Natural killer cell treated with Interleukin-12 subunit alpha and Interleukin-12 subunit beta and Interleukin-15 and Interleukin-18, amount 100 ng/mL, for 72 hours (primary cell): ENCODE measurements around the gene BRD3OS. TPM values are rescaled to one million over a fixed set of nuclear protein-coding genes. Genes with fewer than 3 reads are reported as not detected.

Source experiments
- ATAC-seq, 2 donors: fragments of 150-1000 bp; cut with Tn5 transposase in 1 of 2; sonication (Bioruptor Pico), chemical (Tn5 transposase) in 1 of 2; 2 replicates each; pipeline ENCODE4 v1.10.0; 2021
- DNase-seq: peaks from one replicate; pipeline ENCODE4 v3.0.0; 2022; ENCODE audit warnings: low spot score
- H3K27ac Mint-ChIP-seq, 2 donors: 1 replicate in 1 of 2; 2 replicates in 1 of 2; pipeline ENCODE4 v1.8.0; 2022; ENCODE audit warnings: mixed read lengths in 2 of 2, mild to moderate bottlenecking in 1 of 2, moderate library complexity in 1 of 2
- H3K27me3 Mint-ChIP-seq, 2 donors: 1 replicate in 1 of 2; 2 replicates in 1 of 2; pipeline ENCODE4 v1.8.0; 2022; ENCODE audit warnings: mixed read lengths in 2 of 2
- H3K36me3 Mint-ChIP-seq: one replicate; pipeline ENCODE4 v1.8.0; 2022; ENCODE audit warnings: mixed read lengths
- H3K4me1 Mint-ChIP-seq, 2 donors: 1 replicate in 1 of 2; 2 replicates in 1 of 2; pipeline ENCODE4 v1.8.0; 2022; ENCODE audit warnings: low read depth in 2 of 2, mixed read lengths in 2 of 2, mild to moderate bottlenecking in 1 of 2
- H3K4me3 Mint-ChIP-seq: one replicate; pipeline ENCODE4 v1.8.0; 2022; ENCODE audit warnings: mixed read lengths
- H3K9me3 Mint-ChIP-seq: 2 replicates; pipeline ENCODE4 v1.8.0; 2022; ENCODE audit warnings: mixed read lengths
- total RNA-seq, 2 donors: library from RNA; stranded (reverse); gene quantifications; one replicate each; pipeline ENCODE4 v1.2.3, GENCODE V29; 2022

The BRD3OS gene
- total RNA-seq, 2 donors from 2014 or later, result 9.6 to 10.7 TPM

DNA sequence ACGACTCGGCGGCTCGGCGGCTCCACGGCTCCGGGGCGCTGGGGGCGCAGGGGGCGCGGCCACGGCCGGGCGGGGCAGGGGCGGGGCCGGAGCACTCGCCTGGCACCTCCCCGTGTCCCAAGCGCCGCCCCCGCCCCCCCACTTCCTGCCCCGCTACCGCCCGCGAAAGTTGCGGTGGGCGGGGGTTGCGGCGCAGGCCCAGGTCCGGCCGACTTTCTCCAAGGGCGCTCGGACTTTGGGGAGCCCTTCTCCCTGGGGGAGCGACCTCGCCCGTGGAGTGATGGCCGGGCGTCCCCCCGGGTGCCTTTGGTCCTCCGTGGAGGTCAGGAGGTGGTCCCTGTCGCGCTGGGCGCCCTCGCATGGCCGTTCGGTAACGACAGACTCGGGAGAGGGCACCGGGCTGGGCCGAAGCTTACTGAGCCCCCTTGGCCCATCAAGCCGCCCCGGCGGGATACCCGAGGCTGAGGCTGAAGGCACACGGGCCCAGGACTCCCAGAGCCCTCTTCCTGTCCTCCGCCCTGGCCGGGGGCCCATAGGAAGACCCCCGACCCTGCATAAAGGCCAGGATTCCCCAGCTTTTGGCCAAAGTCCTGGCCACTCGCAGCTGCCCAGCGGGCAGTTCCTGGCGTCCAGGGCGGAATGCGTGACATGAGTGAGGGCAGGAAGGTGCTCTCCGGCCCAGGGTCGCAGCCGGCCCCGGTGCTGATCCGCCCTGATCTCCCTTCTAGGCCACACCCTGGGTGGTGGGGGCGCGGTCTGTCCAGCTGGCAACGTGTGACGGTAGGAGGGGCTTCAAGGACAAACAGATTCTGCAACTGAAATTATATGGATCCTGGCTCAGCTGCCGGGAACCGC, 32.3 kb upstream of the BRD3OS start:
- Mint-ChIP-seq H3K27ac (no peak overlapping the region), H3K4me3 (peak overlapping the region; percentile 54)

DNA sequence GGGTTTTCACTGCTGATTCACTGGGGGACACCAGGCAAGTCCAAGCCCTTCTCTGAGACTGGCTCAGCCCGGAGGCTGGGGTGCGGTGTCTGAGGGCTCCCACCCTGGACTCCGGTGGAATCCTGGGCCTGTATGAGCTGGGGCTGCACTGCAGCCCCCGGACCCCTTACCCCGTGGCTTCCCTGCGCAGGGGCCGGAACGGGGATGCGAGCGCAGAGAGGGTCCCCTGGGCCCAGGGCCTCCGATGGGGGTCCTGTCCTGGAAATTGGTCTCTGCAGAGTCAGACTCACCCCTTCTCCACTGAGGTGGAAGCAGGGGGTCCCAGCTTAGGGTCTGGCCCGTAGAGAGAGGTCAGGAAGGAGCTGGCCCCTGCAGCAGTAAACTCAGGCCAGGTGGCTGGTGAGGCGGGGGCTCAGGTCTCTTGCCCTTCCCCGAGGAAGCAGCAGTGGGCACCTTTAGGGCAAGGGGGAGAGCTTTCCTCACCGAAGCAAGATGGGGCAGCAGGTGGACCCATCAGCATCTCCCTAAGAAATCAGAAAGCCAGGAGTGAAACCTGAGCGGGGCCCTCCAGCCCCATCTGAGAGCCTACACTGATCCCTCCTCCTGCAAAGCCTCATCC, 31.5 kb upstream of the BRD3OS start:
- no peaks in the 10 kb centered on the region for H3K9me3 Mint-ChIP-seq
- no peak overlapping the region for H3K27ac Mint-ChIP-seq
- H3K27me3 Mint-ChIP-seq, result no peaks in the 10 kb centered on the region
- ATAC-seq, result no peak
- H3K4me3 Mint-ChIP-seq, result peak overlapping the region; percentile 17
- DNase-seq, result peak; percentile 50
- no peaks in the 10 kb centered on the region for H3K4me1 Mint-ChIP-seq
- H3K36me3 Mint-ChIP-seq, result no peaks in the 10 kb centered on the region

More for the DNA sequence above, 32.3 kb upstream of the BRD3OS start:
- H3K4me1 Mint-ChIP-seq, result no peaks in the 10 kb centered on the region
- no peaks in the 10 kb centered on the region for H3K27me3 Mint-ChIP-seq
- no peaks in the 10 kb centered on the region for H3K36me3 Mint-ChIP-seq
- DNase-seq, result peak; percentile 71
- H3K9me3 Mint-ChIP-seq, result no peaks in the 10 kb centered on the region
- peak; percentile 87 to 92 for ATAC-seq

DNA sequence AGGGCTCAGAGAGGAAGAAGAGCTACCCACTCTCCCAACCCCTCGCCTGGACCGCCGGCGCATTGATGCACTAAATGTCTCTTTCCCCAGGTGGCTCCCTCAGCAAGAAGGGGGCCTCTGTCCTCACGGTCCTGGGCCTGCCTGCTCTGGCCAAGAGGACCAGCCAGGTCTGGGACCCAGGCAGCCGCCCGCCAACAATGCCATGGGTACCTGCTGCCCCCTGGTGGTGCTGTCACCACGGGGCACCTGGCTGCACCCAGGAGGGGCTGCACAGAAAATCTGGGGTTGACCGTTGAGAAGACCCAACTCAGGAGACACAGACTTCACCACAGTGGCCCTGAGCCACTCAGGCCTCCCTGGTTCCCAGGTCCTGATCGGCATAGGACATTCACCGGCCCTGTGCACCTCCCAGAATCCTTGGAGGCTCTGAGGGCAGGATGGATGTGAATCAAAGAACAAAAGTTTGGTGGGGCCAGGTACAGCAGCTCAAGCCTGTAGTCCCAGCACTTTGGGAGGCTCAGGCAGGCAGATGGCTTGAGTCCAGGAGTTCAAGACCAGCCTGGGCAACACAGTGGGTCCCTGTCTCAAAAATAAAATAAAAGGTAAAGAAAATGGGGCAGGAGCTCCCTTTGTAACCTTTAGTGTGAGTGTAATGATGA, 30.8 kb upstream of the BRD3OS start:
- ATAC-seq (peak; percentile 56 to 67), DNase-seq (peak; percentile 80)
- Mint-ChIP-seq H3K36me3 (no peaks in the 10 kb centered on the region), H3K4me1 (no peaks in the 10 kb centered on the region), H3K27me3 (no peaks in the 10 kb centered on the region), H3K9me3 (no peaks in the 10 kb centered on the region), H3K27ac (no peak overlapping the region), H3K4me3 (peak overlapping the region; percentile 34)

DNA sequence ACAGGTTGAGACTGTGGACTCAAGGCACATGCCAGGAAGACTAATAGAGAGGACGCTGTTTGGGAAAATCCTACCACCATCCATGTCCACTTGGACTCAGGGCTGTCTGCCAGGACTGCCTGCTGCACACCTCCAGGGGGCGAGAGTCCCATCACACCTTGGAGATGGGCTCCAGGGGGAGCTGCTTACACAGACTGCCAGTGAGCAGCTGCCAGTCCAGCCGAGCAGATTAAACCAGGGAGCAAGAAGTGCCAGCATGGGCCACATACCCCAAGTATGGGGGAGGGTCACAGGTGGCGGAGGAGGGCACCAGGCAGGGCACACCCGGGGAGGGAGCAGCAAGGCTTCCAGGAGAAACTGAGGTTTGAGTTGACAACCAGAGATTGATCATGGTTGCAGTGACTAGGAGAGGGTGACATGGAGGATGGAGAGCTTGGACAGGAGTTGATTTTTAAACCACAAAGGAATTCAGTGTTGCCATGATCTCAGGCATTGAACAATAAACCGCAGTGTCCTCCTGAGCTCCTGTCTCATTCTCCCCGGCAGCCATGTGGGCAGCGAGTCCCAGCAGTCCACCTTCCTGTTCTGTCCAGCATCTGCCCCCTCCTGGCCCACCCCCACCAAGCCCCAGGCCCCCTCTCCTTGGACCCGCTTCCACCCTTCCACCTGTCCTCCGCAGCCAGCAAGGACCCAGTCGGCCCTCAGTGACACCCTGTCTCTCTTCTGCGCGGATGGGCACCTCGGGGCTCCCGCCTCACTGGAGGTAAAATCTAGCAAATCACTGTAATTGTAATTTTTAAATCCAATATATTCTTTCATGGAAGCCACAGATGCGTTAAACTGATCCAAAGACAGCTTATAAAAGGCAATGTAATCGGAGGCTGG, 30.0 kb upstream of the BRD3OS start:
- no peak overlapping the region for H3K27ac Mint-ChIP-seq

DNA sequence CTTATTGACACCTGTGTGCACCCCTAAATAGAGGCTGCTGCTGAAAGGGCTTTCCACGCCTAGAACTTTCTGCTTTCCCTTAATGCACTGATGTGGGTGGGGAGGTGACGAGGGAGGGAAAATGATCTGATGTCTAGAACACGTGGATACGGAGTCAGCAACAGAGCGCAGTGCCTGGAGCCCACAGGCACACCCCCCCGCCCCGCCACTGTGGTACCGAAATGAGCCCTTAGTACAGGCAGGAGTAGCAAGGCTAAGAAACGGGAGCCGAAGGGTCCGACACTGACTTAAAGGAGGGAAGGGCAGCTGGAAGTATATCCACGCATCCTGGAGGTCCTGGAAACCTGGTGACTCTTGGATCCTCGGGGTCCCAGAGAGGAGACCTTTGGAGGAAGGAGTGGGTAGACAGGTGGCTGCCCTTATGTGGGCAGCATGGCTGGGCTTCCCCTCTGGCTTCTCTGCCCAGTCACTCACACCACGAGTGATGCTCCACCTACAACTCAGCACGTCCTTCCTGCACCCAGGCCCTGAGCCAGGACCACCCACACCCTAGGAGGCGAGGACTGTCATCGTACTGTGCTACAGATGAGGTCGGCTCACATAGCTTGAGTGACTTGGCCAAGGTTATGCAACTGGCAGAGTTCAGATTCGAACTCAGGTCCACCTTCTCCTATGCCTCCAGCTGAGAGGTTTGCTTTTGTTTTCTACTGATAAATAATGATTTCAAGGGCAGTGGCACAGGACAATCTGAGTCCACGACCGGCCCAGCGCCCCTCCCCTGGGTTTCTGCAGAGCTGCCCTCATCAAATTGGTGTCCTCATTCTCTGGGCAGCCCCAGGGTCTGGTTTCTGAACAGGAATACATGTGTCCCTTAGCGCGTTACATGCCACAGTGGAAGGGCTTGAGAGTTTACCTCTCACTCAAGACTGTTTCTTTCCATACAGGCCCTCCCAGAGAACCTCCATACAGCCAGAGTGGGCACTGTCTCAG, 28.5 kb upstream of the BRD3OS start:
- H3K36me3 Mint-ChIP-seq, result no peaks in the 10 kb centered on the region
- no peak overlapping the region for H3K4me3 Mint-ChIP-seq
- DNase-seq (peak; percentile 58), ATAC-seq (no peak)
- H3K4me1 Mint-ChIP-seq, result no peaks in the 10 kb centered on the region
- H3K9me3 Mint-ChIP-seq, result no peaks in the 10 kb centered on the region
- no peak overlapping the region for H3K27ac Mint-ChIP-seq
- H3K27me3 Mint-ChIP-seq, result no peaks in the 10 kb centered on the region

More for the DNA sequence above, 30.0 kb upstream of the BRD3OS start:
- Mint-ChIP-seq H3K36me3 (no peaks in the 10 kb centered on the region), H3K4me1 (no peaks in the 10 kb centered on the region), H3K27me3 (no peaks in the 10 kb centered on the region), H3K4me3 (no peak overlapping the region), H3K9me3 (no peaks in the 10 kb centered on the region)
- DNase-seq (peak; percentile 50), ATAC-seq (no peak)

DNA sequence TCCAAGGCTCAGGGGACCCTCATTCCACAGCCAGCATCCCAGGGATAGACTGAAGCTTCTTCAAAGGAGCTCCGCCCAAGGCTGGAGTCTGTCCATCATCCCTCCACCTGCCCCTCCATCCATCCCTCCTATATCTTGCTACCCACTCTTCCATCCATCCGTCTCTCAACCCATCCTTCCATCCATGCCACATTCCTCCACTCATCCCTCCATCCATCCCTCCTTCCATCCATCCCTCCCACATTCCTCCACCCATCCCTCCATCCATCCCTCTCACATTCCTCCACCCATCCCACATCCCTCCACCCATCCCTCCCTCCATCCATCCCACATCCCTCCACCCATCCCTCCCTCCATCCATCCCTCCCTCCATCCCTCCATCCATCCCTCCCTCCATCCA, 27.7 kb upstream of the BRD3OS start:
- no peaks in the 10 kb centered on the region for H3K36me3 Mint-ChIP-seq
- no peak overlapping the region for H3K27ac Mint-ChIP-seq
- H3K27me3 Mint-ChIP-seq, result peaks cover 0 to 4% of the 10 kb centered on the region in 2 donors
- H3K4me3 Mint-ChIP-seq, result no peak overlapping the region
- H3K4me1 Mint-ChIP-seq, result no peaks in the 10 kb centered on the region
- ATAC-seq, result no peak
- H3K9me3 Mint-ChIP-seq, result no peaks in the 10 kb centered on the region
- DNase-seq, result peak; percentile 1

DNA sequence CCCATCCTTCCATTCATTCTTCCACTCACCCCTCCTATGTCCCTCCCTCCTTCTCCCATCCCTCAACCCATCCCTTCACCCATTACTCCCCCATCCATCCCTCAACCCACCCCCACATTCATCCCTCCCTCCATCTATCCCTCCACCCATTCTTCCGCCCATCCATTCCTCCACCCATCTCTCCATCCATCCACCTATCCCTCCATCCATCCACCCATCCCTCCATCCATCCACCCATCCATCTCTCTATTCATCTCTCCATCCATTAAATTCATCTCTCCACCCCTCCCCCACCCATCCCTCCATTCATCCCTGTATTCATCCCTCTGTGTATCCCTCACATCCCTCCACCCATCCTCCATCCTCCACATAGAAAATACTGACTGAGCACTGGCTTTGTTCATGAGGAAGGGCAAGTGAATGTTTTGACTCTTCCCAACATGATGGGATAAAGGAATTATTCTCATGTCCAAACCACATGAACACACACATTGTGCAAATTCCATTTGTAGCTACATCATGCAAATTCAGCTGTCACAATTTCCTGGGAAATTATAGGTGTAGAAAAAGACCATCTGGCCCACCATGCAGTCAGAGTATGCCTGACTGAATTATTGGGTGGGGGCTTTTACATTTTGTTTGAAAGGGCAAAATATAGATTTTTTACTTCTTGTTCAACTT, 26.2 kb upstream of the BRD3OS start:
- H3K4me3 Mint-ChIP-seq, result no peak overlapping the region
- no peak overlapping the region for H3K27ac Mint-ChIP-seq
- ATAC-seq, result no peak
- no peaks in the 10 kb centered on the region for H3K9me3 Mint-ChIP-seq
- no peaks in the 10 kb centered on the region for H3K36me3 Mint-ChIP-seq
- H3K4me1 Mint-ChIP-seq, result no peaks in the 10 kb centered on the region
- no peak for DNase-seq
- H3K27me3 Mint-ChIP-seq, result peaks cover 0 to 8% of the 10 kb centered on the region in 2 donors

DNA sequence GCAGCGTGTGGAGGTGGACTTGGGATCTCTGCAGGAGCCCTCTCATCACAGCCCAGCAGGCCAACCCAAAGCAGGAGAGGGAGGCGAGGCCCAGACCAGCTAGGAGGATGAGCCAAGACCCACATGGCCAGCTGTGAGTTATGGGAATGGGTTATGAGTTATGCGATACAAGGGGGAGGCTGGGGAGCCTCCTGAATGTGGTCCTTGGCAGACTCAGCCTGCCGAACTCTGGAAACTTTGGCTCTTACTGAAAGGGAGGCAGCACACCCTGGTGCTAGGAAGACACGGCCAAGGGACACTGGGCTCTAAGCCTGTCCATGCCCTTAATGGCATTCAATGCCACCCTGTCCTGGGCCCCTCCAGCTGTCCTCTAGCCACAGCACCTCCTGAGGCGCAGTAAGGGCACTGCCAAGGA, 25.4 kb upstream of the BRD3OS start:
- H3K4me1 Mint-ChIP-seq, result no peaks in the 10 kb centered on the region
- no peak overlapping the region for H3K27ac Mint-ChIP-seq
- H3K4me3 Mint-ChIP-seq, result no peak overlapping the region
- ATAC-seq (no peak), DNase-seq (no peak)
- no peaks in the 10 kb centered on the region for H3K9me3 Mint-ChIP-seq
- no peaks in the 10 kb centered on the region for H3K36me3 Mint-ChIP-seq
- peaks cover 0 to 8% of the 10 kb centered on the region in 2 donors for H3K27me3 Mint-ChIP-seq

DNA sequence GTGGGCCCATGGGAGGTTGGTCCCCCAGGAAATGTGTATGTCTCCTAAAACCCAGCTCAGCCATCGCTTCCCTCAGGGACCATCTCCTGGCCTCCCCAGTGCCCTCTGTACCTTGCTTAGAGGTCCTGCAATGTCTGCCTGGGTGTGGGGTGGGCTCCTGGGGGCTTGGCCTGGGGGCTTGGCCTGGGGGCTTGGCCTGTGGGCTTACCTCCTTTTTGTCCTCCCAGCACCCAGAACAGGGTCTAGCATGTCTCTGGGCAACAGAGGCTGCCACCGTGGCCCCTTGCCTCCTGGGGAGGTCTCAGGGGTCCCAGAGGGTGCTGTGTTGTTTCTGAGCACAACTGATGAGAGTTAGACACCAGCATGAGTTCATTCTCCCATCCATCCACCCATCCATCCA, 22.5 kb upstream of the BRD3OS start:
- no peak for ATAC-seq
- Mint-ChIP-seq H3K9me3 (no peaks in the 10 kb centered on the region), H3K4me3 (no peak overlapping the region), H3K27me3 (peaks cover 9 to 18% of the 10 kb centered on the region in 2 donors), H3K36me3 (no peaks in the 10 kb centered on the region), H3K27ac (no peak overlapping the region), H3K4me1 (no peaks in the 10 kb centered on the region)
- peak; percentile 32 for DNase-seq

DNA sequence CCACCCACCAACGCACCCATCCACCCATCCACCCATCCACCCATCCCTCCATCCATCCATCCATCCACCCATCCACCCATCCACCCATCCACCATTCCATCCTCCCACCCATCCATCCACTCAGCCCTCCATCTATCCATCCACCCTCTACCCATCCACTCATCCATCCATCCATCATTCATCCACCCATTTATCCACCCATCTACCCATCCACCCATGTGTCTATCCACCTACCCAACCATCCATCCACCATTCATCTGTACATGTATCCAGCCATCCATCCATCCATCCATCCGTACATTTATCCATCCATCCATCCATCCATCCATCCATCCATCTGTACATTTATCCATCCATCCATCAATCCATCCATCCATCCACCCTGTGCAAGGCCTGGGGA, 22.0 kb upstream of the BRD3OS start:
- Mint-ChIP-seq H3K4me3 (no peak overlapping the region), H3K9me3 (no peaks in the 10 kb centered on the region), H3K36me3 (no peaks in the 10 kb centered on the region), H3K4me1 (no peaks in the 10 kb centered on the region), H3K27ac (no peak overlapping the region), H3K27me3 (peaks cover 9 to 18% of the 10 kb centered on the region in 2 donors)
- DNase-seq (peak; percentile 44), ATAC-seq (no peak)

DNA sequence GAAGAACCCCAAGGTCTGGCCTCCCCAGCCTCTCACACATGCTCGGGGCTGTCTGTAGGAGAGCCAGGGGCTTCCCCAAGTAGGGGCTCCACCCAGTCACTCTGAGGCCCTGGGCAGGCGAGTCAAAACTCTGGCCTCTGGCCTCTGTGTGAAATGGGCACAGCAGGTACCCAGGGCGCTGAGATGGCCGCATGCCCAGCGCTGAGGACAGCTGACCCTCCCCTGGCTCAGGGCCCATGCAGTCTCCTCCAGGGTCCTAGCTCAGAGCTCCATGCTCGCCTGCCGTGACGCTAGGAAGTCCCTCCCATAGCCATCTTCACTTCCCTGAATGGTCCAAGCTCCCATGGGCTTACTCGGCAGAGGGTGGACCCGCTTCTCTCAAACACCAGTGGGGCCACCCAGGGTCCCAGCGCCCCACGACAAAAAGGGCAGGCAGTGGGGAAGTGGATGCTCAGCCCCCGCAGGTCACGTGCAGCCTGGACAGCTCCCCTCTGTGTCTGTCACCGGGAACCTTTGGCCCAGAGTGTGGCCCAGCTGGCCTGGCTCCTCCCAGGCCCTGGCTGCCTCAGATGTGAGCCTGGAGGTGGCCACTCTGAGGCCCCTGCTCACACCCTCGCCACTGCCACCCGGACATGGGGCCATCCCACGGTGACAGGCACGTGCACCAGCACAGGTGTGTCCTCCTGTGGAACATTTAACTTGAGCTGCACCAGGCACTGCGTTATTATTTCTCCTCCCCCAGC, 21.0 kb upstream of the BRD3OS start:
- Mint-ChIP-seq H3K4me1 (no peaks in the 10 kb centered on the region), H3K9me3 (no peaks in the 10 kb centered on the region), H3K36me3 (no peaks in the 10 kb centered on the region), H3K4me3 (no peak overlapping the region), H3K27me3 (peaks cover 9 to 23% of the 10 kb centered on the region in 2 donors), H3K27ac (no peak overlapping the region)
- ATAC-seq (peak in 1 of 2 donors; percentile 24), DNase-seq (peak; percentile 59)
